Nephron progenitor cell (in vitro differentiated cells): Measurements from ENCODE around the gene UBXN10.
A peak's percentile ranks its signal among the peaks of the same experiment; 100 is the strongest.

Experiments used
- DNase-seq: peaks from one replicate; pipeline ENCODE4 v3.0.0; 2021
- H3K27ac Mint-ChIP-seq: 2 replicates; pipeline ENCODE4 v1.8.0; 2021; ENCODE audit warnings: mild to moderate bottlenecking, moderate library complexity, mixed read lengths
- H3K27me3 Mint-ChIP-seq: 2 replicates; pipeline ENCODE4 v1.8.0; 2021; ENCODE audit warnings: mild to moderate bottlenecking, low read depth, mixed read lengths; ENCODE audit not compliant: poor library complexity
- H3K36me3 Mint-ChIP-seq: 2 replicates; pipeline ENCODE4 v1.8.0; 2021; ENCODE audit warnings: low read depth, mixed read lengths
- H3K4me1 Mint-ChIP-seq: 2 replicates; pipeline ENCODE4 v1.8.0; 2021; ENCODE audit warnings: mixed read lengths
- H3K4me3 Mint-ChIP-seq: 2 replicates; pipeline ENCODE4 v1.8.0; 2021; ENCODE audit warnings: mild to moderate bottlenecking, moderate library complexity, mixed read lengths
- H3K9me3 Mint-ChIP-seq: 2 replicates; pipeline ENCODE4 v1.8.0; 2021; ENCODE audit warnings: mild to moderate bottlenecking, moderate library complexity, mixed read lengths
- TF ChIP-seq, protein P1 (sequence below): fragments of 200-600 bp; sonication (generic); IDR thresholded peaks from 2 replicates; pipeline ENCODE4 v1.5.0; 2021; ENCODE audit warnings: antibody characterized with exemption

UBXN10 gene

DNA sequence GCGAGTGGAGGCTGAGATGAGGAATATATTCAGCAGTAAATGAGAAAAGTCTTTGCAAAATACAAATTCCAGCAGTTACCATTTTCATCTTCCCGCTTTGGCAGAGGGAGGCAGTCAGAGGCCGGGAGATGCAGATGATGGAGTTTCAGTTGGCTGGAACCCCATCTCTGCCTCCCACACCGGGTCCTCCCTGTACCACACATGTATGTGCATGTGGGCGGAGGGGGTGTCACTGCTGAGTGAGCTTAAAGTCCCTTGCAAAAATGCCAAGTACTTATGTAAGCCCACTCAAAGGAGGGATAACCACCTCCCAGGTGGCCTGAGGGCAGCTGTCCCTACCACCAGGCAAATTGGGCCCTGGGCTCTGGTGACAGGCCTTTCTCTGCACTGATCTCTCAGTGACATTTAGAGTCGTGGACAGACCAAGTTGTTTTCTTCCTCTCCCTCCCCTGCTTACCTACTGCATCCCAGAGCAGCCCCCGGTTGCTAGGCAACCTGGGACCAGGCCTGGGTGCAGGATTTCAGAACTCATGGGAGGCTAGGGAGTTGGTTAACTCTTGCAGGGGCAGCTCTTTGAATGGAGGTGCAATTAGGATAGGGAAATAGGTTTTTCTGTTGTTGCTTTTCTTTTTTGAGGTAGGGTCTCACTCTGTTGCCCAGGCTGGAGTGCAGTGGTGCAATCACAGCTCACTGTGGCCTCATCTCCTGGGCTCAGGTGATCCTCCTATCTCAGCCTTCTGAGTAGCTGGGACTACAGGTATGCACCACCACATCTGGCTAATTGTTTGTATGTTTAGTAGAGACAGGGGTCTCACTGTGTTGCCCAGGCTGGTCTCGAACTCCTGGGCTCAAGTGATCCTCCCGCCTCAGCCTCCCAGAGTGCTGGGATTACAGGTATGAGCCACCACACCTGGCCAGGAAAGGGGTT lies 17.1 kb upstream of the UBXN10 start:
- H3K36me3 Mint-ChIP-seq, result no peaks in the 10 kb centered on the region
- H3K9me3 Mint-ChIP-seq, result peaks cover 21% of the 10 kb centered on the region
- peaks cover 40% of the 10 kb centered on the region for H3K4me1 Mint-ChIP-seq
- peak overlapping the region; percentile 7 for H3K4me3 Mint-ChIP-seq
- peak; percentile 25 for DNase-seq
- peaks cover 10% of the 10 kb centered on the region for H3K27me3 Mint-ChIP-seq
- H3K27ac Mint-ChIP-seq, result peak overlapping the region; percentile 57
- TF ChIP-seq, protein P1, sequence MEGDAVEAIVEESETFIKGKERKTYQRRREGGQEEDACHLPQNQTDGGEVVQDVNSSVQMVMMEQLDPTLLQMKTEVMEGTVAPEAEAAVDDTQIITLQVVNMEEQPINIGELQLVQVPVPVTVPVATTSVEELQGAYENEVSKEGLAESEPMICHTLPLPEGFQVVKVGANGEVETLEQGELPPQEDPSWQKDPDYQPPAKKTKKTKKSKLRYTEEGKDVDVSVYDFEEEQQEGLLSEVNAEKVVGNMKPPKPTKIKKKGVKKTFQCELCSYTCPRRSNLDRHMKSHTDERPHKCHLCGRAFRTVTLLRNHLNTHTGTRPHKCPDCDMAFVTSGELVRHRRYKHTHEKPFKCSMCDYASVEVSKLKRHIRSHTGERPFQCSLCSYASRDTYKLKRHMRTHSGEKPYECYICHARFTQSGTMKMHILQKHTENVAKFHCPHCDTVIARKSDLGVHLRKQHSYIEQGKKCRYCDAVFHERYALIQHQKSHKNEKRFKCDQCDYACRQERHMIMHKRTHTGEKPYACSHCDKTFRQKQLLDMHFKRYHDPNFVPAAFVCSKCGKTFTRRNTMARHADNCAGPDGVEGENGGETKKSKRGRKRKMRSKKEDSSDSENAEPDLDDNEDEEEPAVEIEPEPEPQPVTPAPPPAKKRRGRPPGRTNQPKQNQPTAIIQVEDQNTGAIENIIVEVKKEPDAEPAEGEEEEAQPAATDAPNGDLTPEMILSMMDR, result no peak

DNA sequence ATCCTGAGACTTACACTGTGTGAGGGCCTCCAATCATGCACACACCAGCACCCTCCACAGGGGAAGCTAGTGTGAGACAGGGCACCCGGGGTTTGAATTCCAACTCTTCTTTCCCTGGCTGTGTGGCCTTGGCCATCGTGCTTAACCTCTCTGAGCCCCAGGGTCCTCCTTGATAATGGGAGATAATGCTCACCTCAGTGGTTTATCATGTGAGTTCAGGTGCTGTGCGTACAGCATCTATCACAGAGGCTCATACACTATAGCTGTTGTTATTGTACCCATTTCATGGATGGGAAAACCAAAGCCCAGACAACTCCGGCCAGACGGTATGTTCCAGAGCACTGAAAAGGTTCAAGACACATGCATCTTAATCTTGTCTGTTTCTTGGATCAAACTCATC lies 16.0 kb upstream of the UBXN10 start:
- Mint-ChIP-seq H3K36me3 (no peaks in the 10 kb centered on the region), H3K4me3 (no peak overlapping the region), H3K27ac (no peak overlapping the region), H3K9me3 (peaks cover 11% of the 10 kb centered on the region), H3K27me3 (peaks cover 10% of the 10 kb centered on the region), H3K4me1 (peaks cover 45% of the 10 kb centered on the region)
- TF ChIP-seq, protein P1, result no peak
- no peak for DNase-seq

DNA sequence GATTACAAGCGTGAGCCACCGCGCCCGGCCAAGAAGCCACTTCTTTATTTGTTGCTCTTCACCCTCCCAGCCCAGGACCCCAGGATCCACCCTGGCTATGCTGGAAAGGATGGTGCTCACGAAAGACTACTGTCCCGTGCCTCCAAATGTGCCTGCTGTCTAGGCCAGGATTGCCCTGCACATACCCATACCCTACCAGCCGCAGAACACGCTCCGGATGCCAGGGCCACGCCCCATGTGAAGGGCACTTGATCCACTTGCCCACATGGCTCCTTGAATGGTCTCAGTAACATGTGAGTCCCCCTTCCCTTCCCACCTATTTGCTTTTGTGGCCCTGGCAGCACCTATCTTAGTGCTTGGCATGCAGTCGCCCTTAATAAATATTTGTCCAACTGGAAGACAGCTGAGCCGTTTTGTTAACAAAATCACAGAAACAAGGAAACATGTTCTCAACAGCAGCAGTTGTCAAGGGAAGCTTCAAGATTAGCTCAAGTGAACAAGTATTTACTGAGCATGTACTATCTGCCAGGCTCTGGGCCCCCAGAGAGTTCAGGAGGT lies 13.8 kb upstream of the UBXN10 start:
- H3K36me3 Mint-ChIP-seq, result no peaks in the 10 kb centered on the region
- H3K27me3 Mint-ChIP-seq, result peaks cover 7% of the 10 kb centered on the region
- peaks cover 53% of the 10 kb centered on the region for H3K4me1 Mint-ChIP-seq
- no peaks in the 10 kb centered on the region for H3K9me3 Mint-ChIP-seq
- TF ChIP-seq, protein P1, result no peak
- H3K4me3 Mint-ChIP-seq, result no peak overlapping the region
- H3K27ac Mint-ChIP-seq, result no peak overlapping the region
- no peak for DNase-seq

DNA sequence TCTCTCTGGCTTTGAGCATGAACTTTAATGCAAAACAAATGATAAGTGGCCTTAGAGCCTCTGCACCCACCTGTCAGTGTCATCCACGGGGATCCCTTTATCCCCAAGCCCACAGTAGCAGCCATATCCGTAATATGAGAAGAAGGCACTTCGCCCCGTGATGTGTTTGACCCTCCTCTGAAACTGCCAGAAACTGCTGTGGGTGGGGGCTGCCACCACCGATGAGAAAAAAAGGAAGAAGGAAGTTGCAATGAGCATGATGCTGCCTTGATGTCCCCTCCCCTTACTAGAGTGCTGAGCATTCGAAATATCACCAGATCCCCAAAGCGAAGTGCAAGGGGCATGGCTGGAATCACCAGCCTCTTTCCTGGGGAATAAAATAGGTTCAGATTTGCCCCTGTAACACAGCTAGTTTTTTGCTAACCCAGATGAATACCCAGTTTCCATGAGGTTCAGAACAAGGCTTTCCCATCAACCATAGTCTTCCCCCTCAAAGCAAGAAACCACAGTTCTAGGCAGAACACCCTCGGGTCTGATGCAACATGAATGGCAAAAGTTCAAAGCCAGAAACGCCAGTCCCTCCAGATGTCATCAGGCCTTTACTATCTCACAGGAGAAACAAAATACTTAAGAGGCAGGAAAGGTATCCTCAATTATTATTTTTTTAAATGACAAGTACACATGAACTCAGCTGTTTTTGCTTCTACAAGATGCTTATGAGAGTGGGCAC lies 10.8 kb upstream of the UBXN10 start:
- H3K9me3 Mint-ChIP-seq, result no peaks in the 10 kb centered on the region
- H3K36me3 Mint-ChIP-seq, result no peaks in the 10 kb centered on the region
- H3K27ac Mint-ChIP-seq, result no peak overlapping the region
- H3K27me3 Mint-ChIP-seq, result peaks cover 17% of the 10 kb centered on the region
- H3K4me3 Mint-ChIP-seq, result no peak overlapping the region
- H3K4me1 Mint-ChIP-seq, result peaks cover 48% of the 10 kb centered on the region
- DNase-seq, result no peak
- TF ChIP-seq, protein P1, result no peak

DNA sequence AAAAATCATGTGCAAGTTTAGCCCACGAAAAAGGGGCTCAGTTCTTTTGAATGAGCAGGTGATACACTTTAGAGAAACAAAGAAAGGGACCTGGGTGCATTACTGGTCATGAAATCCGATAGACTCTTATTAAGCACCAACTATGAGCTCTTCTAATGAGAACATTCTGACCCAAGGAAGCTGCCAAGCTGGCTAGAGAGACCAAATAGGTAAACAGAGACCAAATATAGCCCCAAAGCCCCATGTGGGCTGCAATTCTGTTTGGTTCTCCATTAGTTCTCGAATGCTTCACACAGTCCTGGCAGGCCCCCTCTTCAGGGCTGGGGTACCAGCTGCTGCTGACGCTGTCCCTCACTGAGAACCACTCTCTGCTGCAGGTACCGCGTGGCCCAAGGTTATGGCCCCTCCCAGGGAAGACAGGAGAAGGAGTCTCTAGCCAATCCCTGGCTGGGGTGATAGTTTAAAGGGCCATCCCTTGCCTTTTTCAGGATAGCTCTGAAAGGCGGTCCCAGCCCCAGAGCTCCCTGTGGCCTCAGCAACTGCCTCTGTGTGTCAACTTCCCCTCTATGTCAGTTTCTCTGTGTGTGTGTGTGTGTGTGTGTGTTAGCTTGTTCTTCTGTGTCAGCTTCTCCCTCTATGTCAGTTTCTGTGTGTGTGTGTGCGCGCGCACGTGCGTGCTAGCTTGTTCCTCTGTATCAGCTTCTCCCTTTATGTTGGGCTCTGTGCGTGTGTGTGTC lies 7.1 kb upstream of the UBXN10 start:
- H3K27me3 Mint-ChIP-seq, result peaks cover 17% of the 10 kb centered on the region
- no peak for DNase-seq
- no peaks in the 10 kb centered on the region for H3K36me3 Mint-ChIP-seq
- TF ChIP-seq, protein P1, result no peak
- no peaks in the 10 kb centered on the region for H3K9me3 Mint-ChIP-seq
- H3K27ac Mint-ChIP-seq, result no peak overlapping the region
- no peak overlapping the region for H3K4me3 Mint-ChIP-seq
- H3K4me1 Mint-ChIP-seq, result peaks cover 62% of the 10 kb centered on the region
